AG04450 (cell line): ENCODE measurements around the gene MEX3C. TPM values are rescaled to one million over a fixed set of nuclear protein-coding genes. Genes with fewer than 3 reads are reported as not detected.

ENCODE experiments used
- CTCF ChIA-PET: fragments of 300-600, 350-600 bp; formaldehyde crosslinking; extraction: SDS; loops from one replicate; lab custom pipeline; 2022; ENCODE audit warnings: antibody characterized with exemption, inconsistent platforms; lab: Charles Lee
- POLR2A ChIA-PET: fragments of 350-600 bp; formaldehyde crosslinking; extraction: SDS; loops from one replicate; lab custom pipeline; 2021; ENCODE audit warnings: antibody characterized with exemption, inconsistent platforms; lab: Yijun Ruan, JAX
- DNase-seq: peaks from one replicate; pipeline ENCODE4 v3.0.0-alpha.2; 2011; ENCODE audit warnings: low read depth, low spot score
- H3K27ac ChIP-seq: one replicate; pipeline ENCODE4 v1.5.1; 2012; ENCODE audit warnings: low read depth, low read length, control low read depth
- H3K27me3 ChIP-seq: one replicate; pipeline ENCODE4 v1.6.0; 2012; ENCODE audit warnings: low read length; ENCODE audit not compliant: control insufficient read depth, insufficient read depth
- H3K4me3 ChIP-seq: 2 replicates; pipeline ENCODE4 v1.5.1; 2011; ENCODE audit warnings: mild to moderate bottlenecking, low read depth, low read length, control low read depth
- H3K9me3 ChIP-seq: 2 replicates; pipeline ENCODE4 v1.5.1; 2012; ENCODE audit warnings: low read length; ENCODE audit not compliant: control insufficient read depth, insufficient read depth
- polyA plus RNA-seq: library from polyadenylated mRNA; depleted of rRNA; stranded (reverse); fragments of >200 nt; gene quantifications from 2 replicates; pipeline ENCODE4 v1.2.3, GENCODE V29; 2011; rRNA removed
- TF ChIP-seq, protein P1 (sequence below): IDR thresholded peaks from 2 replicates; pipeline ENCODE4 v1.5.1; 2011; ENCODE audit warnings: low read depth, low read length, control low read depth, inconsistent platforms

MEX3C gene
- polyA plus RNA-seq, 1 experiment: 69.7 TPM

DNA sequence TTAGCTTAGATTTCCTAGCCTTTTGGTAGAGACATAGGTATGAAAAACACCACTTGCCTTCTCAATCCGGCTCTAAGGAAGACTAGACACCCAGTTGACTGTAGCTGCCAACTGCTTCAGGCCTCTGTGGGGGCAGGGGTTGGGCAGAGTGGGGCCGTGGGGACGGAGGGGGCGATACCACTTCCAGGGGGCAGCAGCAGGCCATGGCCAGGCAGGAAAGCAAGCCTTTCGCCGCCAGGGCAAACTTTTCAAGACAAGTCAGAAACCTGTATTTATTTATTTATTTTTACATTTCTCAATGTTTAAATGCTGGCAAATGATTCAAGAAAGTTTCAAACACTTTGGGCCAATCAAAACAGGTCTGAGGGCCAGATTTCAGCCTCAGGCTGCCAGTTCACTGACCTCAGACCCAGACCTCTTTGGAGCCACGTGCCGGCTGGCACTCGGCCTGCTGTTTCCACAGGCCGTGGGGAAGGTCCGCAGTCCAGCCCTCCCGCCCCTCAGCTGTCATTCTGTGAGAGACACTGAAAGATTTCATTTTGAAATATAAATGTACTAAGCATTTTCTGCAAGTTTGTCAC, 63.8 kb downstream of the MEX3C start:
- no peak overlapping the region for H3K4me3 ChIP-seq
- POLR2A ChIA-PET: no interaction called here
- TF ChIP-seq, protein P1, sequence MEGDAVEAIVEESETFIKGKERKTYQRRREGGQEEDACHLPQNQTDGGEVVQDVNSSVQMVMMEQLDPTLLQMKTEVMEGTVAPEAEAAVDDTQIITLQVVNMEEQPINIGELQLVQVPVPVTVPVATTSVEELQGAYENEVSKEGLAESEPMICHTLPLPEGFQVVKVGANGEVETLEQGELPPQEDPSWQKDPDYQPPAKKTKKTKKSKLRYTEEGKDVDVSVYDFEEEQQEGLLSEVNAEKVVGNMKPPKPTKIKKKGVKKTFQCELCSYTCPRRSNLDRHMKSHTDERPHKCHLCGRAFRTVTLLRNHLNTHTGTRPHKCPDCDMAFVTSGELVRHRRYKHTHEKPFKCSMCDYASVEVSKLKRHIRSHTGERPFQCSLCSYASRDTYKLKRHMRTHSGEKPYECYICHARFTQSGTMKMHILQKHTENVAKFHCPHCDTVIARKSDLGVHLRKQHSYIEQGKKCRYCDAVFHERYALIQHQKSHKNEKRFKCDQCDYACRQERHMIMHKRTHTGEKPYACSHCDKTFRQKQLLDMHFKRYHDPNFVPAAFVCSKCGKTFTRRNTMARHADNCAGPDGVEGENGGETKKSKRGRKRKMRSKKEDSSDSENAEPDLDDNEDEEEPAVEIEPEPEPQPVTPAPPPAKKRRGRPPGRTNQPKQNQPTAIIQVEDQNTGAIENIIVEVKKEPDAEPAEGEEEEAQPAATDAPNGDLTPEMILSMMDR: no peak
- H3K27ac ChIP-seq: no peak overlapping the region
- CTCF ChIA-PET: interaction anchor here (0.6 kb wide), 1 partner anchor 1028 kb away, joined by 3 read pairs; no protein-coding TSS in a partner anchor
- peaks cover 18% of the 10 kb centered on the region for H3K9me3 ChIP-seq
- DNase-seq: no peak
- no peaks in the 10 kb centered on the region for H3K27me3 ChIP-seq

DNA sequence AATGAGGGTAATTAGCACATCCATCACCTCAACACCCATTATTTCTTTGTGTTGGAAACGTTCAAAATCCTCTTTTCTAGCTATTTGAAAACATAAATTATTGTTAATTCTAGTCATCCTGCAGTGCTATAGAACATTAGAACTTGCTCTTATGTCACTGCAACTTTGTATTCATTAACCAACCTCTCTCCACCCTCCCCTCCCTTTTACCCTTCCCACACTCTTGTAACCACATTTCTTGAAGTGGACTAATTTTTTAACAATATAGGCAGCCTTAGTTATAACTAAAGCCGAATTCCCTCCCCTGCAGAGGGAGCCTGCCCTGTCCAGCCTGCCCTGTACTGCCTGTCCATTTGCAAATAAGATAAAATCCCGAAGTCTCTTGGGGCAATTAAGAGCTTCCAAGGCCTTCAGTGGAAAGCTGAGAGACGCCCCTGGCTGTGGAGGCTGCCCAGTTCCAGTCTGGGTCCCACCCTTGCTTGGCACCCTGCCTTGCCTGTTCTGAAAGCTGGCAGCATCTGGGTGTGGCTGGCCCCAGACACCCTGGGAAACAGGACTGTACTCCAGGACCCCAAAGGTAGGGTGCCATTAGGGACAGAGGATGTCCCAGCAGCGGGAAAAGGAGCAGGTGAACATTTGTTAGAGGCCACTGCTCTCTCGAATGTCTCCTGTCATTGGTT, 65.1 kb downstream of the MEX3C start:
- H3K27me3 ChIP-seq: no peaks in the 10 kb centered on the region
- TF ChIP-seq, protein P1: no peak
- POLR2A ChIA-PET: no interaction called here
- CTCF ChIA-PET: no interaction called here
- peaks cover 18% of the 10 kb centered on the region for H3K9me3 ChIP-seq
- no peak overlapping the region for H3K27ac ChIP-seq
- no peak for DNase-seq
- no peak overlapping the region for H3K4me3 ChIP-seq

DNA sequence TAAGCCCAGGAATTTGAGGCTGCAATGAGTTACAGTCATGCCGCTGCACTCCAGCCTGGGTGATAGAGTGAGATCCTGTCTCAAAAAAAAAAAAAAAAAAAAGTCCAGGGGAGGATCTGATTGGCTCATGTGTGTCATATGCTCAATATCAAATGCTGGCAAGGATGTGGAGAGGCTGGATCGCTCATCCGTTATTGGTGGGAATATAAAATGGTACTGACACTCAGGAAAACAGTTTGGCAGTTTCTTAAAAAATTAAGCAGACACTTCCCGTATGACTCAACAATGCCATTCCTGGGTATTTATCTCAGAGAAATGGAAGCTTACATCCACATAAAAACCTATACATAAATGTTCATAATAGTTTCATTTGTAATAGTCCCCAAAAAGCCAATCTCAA, 68.9 kb downstream of the MEX3C start:
- POLR2A ChIA-PET: no interaction called here
- Histone ChIP-seq H3K9me3 (peaks cover 13% of the 10 kb centered on the region), H3K4me3 (no peak overlapping the region), H3K27ac (no peak overlapping the region), H3K27me3 (peaks cover 2% of the 10 kb centered on the region)
- TF ChIP-seq, protein P1: no peak
- CTCF ChIA-PET: no interaction called here
- DNase-seq: no peak

DNA sequence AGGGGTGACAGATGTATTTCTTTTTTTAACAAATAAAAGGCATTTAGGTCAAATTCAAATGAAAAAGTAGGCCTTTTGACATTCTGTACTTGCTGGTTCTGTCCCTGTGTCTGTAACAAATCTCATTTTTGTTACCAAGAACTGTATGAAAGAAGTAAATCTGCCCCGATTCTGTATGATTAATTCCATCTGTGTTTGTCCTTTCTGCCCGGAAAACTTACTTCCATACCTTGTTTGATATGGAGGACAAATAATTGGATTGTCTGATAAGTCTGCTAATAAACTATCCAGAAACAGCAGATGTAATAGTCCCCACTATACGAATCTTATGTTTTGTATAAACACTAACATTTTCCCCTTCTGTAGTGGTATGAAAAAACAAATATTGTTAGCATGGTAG, 69.8 kb downstream of the MEX3C start:
- H3K27ac ChIP-seq: no peak overlapping the region
- no peak for DNase-seq
- ChIA-PET POLR2A (no interaction called here), CTCF (no interaction called here)
- peaks cover 15% of the 10 kb centered on the region for H3K9me3 ChIP-seq
- peaks cover 2% of the 10 kb centered on the region for H3K27me3 ChIP-seq
- TF ChIP-seq, protein P1: no peak
- no peak overlapping the region for H3K4me3 ChIP-seq

DNA sequence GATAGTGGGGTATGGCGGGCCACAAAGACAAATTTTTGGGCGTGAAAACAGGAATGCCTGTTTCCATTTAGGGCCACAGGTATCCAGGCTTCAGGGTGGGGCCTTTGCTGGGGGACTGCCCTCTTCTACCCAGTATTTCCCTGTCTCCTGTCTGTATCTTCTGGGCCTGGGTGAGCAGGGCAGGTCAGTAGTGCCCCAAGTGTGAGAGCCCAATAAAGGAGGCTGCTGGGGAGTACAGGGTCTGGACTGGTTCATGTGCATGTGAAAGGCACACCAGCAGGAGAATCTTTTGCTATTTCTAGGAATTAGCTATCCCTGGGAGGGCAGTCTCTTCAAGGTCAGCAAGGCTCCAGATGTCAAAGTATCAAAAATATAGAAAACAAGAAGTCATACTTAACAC, 71.5 kb downstream of the MEX3C start:
- CTCF ChIA-PET: no interaction called here
- no peak for DNase-seq
- H3K27me3 ChIP-seq: peaks cover 2% of the 10 kb centered on the region
- TF ChIP-seq, protein P1: no peak
- H3K27ac ChIP-seq: no peak overlapping the region
- POLR2A ChIA-PET: no interaction called here
- no peak overlapping the region for H3K4me3 ChIP-seq
- H3K9me3 ChIP-seq: peaks cover 20% of the 10 kb centered on the region

Other genes with a start within 250 kb of the MEX3C start
- gene ELAC1, start 229.6 kb downstream of the MEX3C start, polyA plus RNA-seq: 5.9 and 9.1 TPM in 2 replicates
- gene SMAD4, start 167.5 kb downstream of the MEX3C start, polyA plus RNA-seq: 92.1 and 139 TPM in 2 replicates